GM23338 (cell line): ENCODE data around the gene MRPL1. TPM values are rescaled to one million over a fixed set of nuclear protein-coding genes. Genes with fewer than 3 reads are reported as not detected.

ENCODE experiments used
- ATAC-seq: fragments of 200-7000 bp; cut with Tn5 transposase; 3 replicates; pipeline ENCODE4 v1.9.1; 2020
- DNase-seq: peaks from one replicate; pipeline ENCODE4 v3.0.0-alpha.2; 2015; ENCODE audit warnings: low spot score
- H2AFZ ChIP-seq: fragments of 200-600 bp; sonication (generic); 2 replicates; pipeline ENCODE4 v1.8.0; 2016; ENCODE audit warnings: antibody characterized with exemption, mild to moderate bottlenecking, moderate library complexity
- H3F3A ChIP-seq: fragments of 200-600 bp; sonication (generic); replicated peaks from 2 replicates; pipeline ENCODE4 v1.8.0; 2017; ENCODE audit warnings: antibody characterized with exemption, mixed run types, low read depth
- H3K27ac ChIP-seq: fragments of 200-600 bp; sonication (generic); 2 replicates; pipeline ENCODE4 v1.6.1; 2016; ENCODE audit warnings: low read depth
- H3K27me3 ChIP-seq: fragments of 200-600 bp; sonication (generic); 2 replicates; pipeline ENCODE4 v1.8.0; 2016; ENCODE audit warnings: mild to moderate bottlenecking, mixed run types, moderate library complexity; ENCODE audit not compliant: insufficient read depth
- H3K36me3 ChIP-seq: fragments of 200-600 bp; sonication (generic); 2 replicates; pipeline ENCODE4 v1.8.0; 2016; ENCODE audit warnings: mild to moderate bottlenecking; ENCODE audit not compliant: insufficient read depth
- H3K4me1 ChIP-seq: fragments of 200-600 bp; sonication (generic); 2 replicates; pipeline ENCODE4 v1.8.0; 2016; ENCODE audit warnings: mild to moderate bottlenecking, moderate library complexity; ENCODE audit not compliant: insufficient read depth
- H3K4me2 ChIP-seq: fragments of 200-600 bp; sonication (generic); 2 replicates; pipeline ENCODE4 v1.7.1; 2017; ENCODE audit warnings: mixed run types
- H3K4me3 ChIP-seq: fragments of 200-600 bp; sonication (generic); 2 replicates; pipeline ENCODE4 v1.6.1; 2016; ENCODE audit warnings: mixed run types
- H3K79me2 ChIP-seq: fragments of 200-600 bp; sonication (generic); replicated peaks from 2 replicates; pipeline ENCODE4 v1.8.0; 2017; ENCODE audit warnings: mild to moderate bottlenecking; ENCODE audit not compliant: insufficient read depth
- H3K9me2 ChIP-seq: fragments of 200-600 bp; sonication (generic); 2 replicates; pipeline ENCODE4 v1.8.0; 2017; ENCODE audit not compliant: insufficient read depth
- H4K20me1 ChIP-seq: fragments of 200-600 bp; sonication (generic); replicated peaks from 2 replicates; pipeline ENCODE4 v1.8.0; 2017; ENCODE audit warnings: mild to moderate bottlenecking; ENCODE audit not compliant: insufficient read depth
- H3K27ac Mint-ChIP-seq: 2 replicates; pipeline ENCODE4 v1.8.0; 2020; ENCODE audit warnings: inconsistent platforms, mild to moderate bottlenecking, moderate library complexity, mixed read lengths
- H3K27me3 Mint-ChIP-seq: 3 replicates; pipeline ENCODE4 v1.8.0; 2022; ENCODE audit warnings: low read depth, mild to moderate bottlenecking, moderate library complexity, mixed read lengths, inconsistent platforms; ENCODE audit not compliant: insufficient read depth, poor library complexity
- H3K36me3 Mint-ChIP-seq: 3 replicates; pipeline ENCODE4 v1.8.0; 2021; ENCODE audit warnings: low read depth, mild to moderate bottlenecking, inconsistent platforms, moderate library complexity, mixed read lengths
- H3K4me1 Mint-ChIP-seq: 3 replicates; pipeline ENCODE4 v1.8.0; 2020; ENCODE audit warnings: mild to moderate bottlenecking, inconsistent platforms, mixed read lengths
- H3K4me3 Mint-ChIP-seq: 3 replicates; pipeline ENCODE4 v1.8.0; 2021; ENCODE audit warnings: moderate library complexity, mild to moderate bottlenecking, inconsistent platforms, mixed read lengths
- H3K9me3 Mint-ChIP-seq: 3 replicates; pipeline ENCODE4 v1.8.0; 2020; ENCODE audit warnings: moderate library complexity, mild to moderate bottlenecking, inconsistent platforms, mixed read lengths
- EZH2 ChIP-seq: fragments of 200-600 bp; sonication (generic); IDR thresholded peaks from one replicate; pipeline ENCODE4 v1.8.0; 2017; ENCODE audit warnings: antibody characterized with exemption, mild to moderate bottlenecking, low read depth; ENCODE audit not compliant: unreplicated experiment
- JUNB ChIP-seq: IDR thresholded peaks from one replicate; pipeline ENCODE4 v1.6.1; 2016; ENCODE audit warnings: antibody characterized with exemption; ENCODE audit not compliant: unreplicated experiment
- ZNF114 ChIP-seq: fragments of 250-450 bp; sonication (Bioruptor Pico); IDR thresholded peaks from 2 replicates; pipeline ENCODE4 v1.5.0; 2020; ENCODE audit warnings: mild to moderate bottlenecking, moderate library complexity
- polyA plus RNA-seq: library from polyadenylated mRNA; unstranded; fragments of >200 nt; fragmentation: Nextera tagmentation; extraction: Ambion mirVana; gene quantifications from 2 replicates; pipeline ENCODE4 v1.2.1, GENCODE V29; 2016
- total RNA-seq: library from RNA; depleted of rRNA; stranded (reverse); fragments of >200 nt; shearing (Covaris generic); gene quantifications from 2 replicates; pipeline ENCODE4 v1.2.3, GENCODE V29; 2014
- TF ChIP-seq, protein P1 (sequence below): IDR thresholded peaks from one replicate; pipeline ENCODE4 v1.6.1; 2018; ENCODE audit warnings: antibody characterized with exemption; ENCODE audit not compliant: unreplicated experiment
- TF ChIP-seq, protein P2 (sequence below): fragments of 250-450 bp; sonication (Bioruptor Pico); IDR thresholded peaks from 2 replicates; pipeline ENCODE4 v1.5.0; 2020; ENCODE audit warnings: mild to moderate bottlenecking, moderate library complexity

Gene MRPL1
- total and polyA plus RNA-seq, 2 experiments from 2014 or later, result 29.2 to 46.5 TPM

DNA sequence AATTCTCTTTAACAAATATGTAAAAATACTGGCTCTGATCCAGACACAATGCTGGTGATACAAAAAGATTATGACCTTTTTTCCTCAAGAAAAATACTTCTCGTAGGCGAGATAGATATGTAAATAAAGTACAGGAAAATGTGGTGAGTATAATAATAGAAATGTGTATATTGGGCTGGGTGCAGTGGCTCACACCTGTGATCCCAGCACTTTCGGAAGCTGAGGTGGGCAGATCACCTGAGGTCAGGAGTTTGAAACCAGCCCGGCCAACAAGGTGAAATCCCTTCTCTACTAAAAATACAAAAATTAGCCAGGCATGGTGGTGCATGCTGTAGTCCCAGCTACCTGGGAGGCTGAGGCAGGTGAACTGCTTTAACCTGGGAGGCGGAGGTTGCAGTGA lies 55.0 kb downstream of the MRPL1 start:
- peaks cover 6% of the 10 kb centered on the region; the same call in 2 of the 3 replicates for H3K4me1 Mint-ChIP-seq

More for the DNA sequence above, 55.0 kb downstream of the MRPL1 start:
- H4K20me1 ChIP-seq, result no peaks in the 10 kb centered on the region; the same call in 1 of the 2 replicates
- H3K36me3 Mint-ChIP-seq, result no peaks in the 10 kb centered on the region
- H3K9me2 ChIP-seq, result no peaks in the 10 kb centered on the region
- H3F3A ChIP-seq, result no peaks in the 10 kb centered on the region
- no peak overlapping the region for H3K4me3 Mint-ChIP-seq
- H3K27ac ChIP-seq, result no peak overlapping the region
- H3K4me2 ChIP-seq, result no peak overlapping the region
- H2AFZ ChIP-seq, result no peak overlapping the region
- DNase-seq (no peak), ATAC-seq (no peak)
- TF ChIP-seq ZNF114 (CRISPR knock-in tag) (no peak), JUNB (no peak), EZH2 (no peak)
- TF ChIP-seq, protein P1, sequence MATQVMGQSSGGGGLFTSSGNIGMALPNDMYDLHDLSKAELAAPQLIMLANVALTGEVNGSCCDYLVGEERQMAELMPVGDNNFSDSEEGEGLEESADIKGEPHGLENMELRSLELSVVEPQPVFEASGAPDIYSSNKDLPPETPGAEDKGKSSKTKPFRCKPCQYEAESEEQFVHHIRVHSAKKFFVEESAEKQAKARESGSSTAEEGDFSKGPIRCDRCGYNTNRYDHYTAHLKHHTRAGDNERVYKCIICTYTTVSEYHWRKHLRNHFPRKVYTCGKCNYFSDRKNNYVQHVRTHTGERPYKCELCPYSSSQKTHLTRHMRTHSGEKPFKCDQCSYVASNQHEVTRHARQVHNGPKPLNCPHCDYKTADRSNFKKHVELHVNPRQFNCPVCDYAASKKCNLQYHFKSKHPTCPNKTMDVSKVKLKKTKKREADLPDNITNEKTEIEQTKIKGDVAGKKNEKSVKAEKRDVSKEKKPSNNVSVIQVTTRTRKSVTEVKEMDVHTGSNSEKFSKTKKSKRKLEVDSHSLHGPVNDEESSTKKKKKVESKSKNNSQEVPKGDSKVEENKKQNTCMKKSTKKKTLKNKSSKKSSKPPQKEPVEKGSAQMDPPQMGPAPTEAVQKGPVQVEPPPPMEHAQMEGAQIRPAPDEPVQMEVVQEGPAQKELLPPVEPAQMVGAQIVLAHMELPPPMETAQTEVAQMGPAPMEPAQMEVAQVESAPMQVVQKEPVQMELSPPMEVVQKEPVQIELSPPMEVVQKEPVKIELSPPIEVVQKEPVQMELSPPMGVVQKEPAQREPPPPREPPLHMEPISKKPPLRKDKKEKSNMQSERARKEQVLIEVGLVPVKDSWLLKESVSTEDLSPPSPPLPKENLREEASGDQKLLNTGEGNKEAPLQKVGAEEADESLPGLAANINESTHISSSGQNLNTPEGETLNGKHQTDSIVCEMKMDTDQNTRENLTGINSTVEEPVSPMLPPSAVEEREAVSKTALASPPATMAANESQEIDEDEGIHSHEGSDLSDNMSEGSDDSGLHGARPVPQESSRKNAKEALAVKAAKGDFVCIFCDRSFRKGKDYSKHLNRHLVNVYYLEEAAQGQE, result no peak
- TF ChIP-seq, protein P2, sequence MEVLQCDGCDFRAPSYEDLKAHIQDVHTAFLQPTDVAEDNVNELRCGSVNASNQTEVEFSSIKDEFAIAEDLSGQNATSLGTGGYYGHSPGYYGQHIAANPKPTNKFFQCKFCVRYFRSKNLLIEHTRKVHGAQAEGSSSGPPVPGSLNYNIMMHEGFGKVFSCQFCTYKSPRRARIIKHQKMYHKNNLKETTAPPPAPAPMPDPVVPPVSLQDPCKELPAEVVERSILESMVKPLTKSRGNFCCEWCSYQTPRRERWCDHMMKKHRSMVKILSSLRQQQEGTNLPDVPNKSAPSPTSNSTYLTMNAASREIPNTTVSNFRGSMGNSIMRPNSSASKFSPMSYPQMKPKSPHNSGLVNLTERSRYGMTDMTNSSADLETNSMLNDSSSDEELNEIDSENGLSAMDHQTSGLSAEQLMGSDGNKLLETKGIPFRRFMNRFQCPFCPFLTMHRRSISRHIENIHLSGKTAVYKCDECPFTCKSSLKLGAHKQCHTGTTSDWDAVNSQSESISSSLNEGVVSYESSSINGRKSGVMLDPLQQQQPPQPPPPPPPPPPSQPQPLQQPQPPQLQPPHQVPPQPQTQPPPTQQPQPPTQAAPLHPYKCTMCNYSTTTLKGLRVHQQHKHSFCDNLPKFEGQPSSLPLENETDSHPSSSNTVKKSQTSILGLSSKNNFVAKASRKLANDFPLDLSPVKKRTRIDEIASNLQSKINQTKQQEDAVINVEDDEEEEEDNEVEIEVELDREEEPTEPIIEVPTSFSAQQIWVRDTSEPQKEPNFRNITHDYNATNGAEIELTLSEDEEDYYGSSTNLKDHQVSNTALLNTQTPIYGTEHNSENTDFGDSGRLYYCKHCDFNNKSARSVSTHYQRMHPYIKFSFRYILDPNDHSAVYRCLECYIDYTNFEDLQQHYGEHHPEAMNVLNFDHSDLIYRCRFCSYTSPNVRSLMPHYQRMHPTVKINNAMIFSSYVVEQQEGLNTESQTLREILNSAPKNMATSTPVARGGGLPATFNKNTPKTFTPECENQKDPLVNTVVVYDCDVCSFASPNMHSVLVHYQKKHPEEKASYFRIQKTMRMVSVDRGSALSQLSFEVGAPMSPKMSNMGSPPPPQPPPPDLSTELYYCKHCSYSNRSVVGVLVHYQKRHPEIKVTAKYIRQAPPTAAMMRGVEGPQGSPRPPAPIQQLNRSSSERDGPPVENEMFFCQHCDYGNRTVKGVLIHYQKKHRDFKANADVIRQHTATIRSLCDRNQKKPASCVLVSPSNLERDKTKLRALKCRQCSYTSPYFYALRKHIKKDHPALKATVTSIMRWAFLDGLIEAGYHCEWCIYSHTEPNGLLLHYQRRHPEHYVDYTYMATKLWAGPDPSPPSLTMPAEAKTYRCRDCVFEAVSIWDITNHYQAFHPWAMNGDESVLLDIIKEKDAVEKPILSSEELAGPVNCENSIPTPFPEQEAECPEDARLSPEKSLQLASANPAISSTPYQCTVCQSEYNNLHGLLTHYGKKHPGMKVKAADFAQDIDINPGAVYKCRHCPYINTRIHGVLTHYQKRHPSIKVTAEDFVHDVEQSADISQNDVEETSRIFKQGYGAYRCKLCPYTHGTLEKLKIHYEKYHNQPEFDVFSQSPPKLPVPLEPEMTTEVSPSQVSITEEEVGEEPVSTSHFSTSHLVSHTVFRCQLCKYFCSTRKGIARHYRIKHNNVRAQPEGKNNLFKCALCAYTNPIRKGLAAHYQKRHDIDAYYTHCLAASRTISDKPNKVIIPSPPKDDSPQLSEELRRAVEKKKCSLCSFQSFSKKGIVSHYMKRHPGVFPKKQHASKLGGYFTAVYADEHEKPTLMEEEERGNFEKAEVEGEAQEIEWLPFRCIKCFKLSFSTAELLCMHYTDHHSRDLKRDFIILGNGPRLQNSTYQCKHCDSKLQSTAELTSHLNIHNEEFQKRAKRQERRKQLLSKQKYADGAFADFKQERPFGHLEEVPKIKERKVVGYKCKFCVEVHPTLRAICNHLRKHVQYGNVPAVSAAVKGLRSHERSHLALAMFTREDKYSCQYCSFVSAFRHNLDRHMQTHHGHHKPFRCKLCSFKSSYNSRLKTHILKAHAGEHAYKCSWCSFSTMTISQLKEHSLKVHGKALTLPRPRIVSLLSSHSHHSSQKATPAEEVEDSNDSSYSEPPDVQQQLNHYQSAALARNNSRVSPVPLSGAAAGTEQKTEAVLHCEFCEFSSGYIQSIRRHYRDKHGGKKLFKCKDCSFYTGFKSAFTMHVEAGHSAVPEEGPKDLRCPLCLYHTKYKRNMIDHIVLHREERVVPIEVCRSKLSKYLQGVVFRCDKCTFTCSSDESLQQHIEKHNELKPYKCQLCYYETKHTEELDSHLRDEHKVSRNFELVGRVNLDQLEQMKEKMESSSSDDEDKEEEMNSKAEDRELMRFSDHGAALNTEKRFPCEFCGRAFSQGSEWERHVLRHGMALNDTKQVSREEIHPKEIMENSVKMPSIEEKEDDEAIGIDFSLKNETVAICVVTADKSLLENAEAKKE, result no peak
- H3K27me3 Mint-ChIP-seq, result no peaks in the 10 kb centered on the region
- no peaks in the 10 kb centered on the region for H3K9me3 Mint-ChIP-seq
- H3K79me2 ChIP-seq, result no peaks in the 10 kb centered on the region
- H3K4me1 ChIP-seq, result no peaks in the 10 kb centered on the region
- no peaks in the 10 kb centered on the region for H3K27me3 ChIP-seq
- H3K4me3 ChIP-seq, result no peak overlapping the region
- H3K27ac Mint-ChIP-seq, result no peak overlapping the region
- H3K36me3 ChIP-seq, result no peaks in the 10 kb centered on the region
